ENCODE results near the gene NNMT. TPM values are rescaled to one million over a fixed set of nuclear protein-coding genes. Genes with fewer than 3 reads are reported as not detected.
A peak's percentile ranks its signal among the peaks of the same experiment; 100 is the strongest.

Gene NNMT
- total and polyA plus RNA-seq, 2 experiments from 2014 or later = 1,043 to 1,317 TPM

DNA sequence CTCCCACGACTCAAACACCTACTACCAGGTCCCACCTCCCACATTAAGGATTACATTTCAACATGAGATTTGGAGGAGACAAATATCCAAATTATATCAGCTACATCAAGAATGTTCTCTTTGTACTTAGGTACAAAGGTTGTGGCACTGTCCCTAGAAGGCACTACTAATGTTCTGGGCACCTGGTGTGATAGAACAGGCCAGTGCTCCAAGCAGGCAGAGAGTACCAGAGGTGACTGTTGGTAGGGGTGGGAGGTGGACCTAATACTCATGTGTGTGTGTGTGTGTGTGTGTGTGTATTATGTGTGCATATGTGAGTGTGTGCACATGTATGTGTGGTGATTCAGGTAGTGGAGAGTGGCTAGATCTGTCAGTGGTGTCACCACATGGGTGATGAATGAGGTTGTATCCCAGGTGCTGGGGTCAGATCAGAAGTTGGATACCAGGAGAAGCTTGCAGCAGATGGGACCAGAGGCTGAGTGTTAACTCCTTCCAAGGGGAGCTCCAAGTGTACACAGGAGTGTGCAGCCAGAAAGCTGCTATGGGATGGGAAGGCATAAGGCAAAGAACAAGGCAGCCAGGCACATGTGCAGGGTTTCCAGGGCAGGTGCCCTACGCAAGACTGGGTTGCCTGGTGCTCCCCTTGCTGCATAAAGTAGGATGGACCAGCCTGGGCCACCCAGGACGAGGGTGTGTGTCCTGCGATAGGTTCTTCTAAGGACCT is 17.7 kb upstream of the NNMT start:
- peaks cover 4% of the 10 kb centered on the region; the same call in 1 of the 2 replicates for H3F3A ChIP-seq (ENCODE audit: insufficient read depth)
- H3K9me3 ChIP-seq (ENCODE audit: low read depth) = no peaks in the 10 kb centered on the region
- H3K79me2 ChIP-seq (ENCODE audit: insufficient read depth) = no peaks in the 10 kb centered on the region; the same call in 1 of the 2 replicates
- WGBS, 2 experiments (ENCODE audit: low coverage in 1 of 2, low lambda C conversion rate in 2 of 2, missing lambda C conversion rate in 2 of 2) = 56 to 69% methylated on average over 4 of the region's 4 CpGs
- in situ Hi-C loops (cut with MboI) = no loop called here
- peaks cover 18% of the 10 kb centered on the region for H3K4me1 ChIP-seq (ENCODE audit: insufficient read depth)
- H3K36me3 ChIP-seq (ENCODE audit: low read depth) = no peaks in the 10 kb centered on the region
- H4K20me1 ChIP-seq (ENCODE audit: insufficient read depth) = no peaks in the 10 kb centered on the region
- H3K9me2 ChIP-seq (ENCODE audit: insufficient read depth) = no peaks in the 10 kb centered on the region
- no peak overlapping the region for H2AFZ ChIP-seq
- H3K27ac ChIP-seq = no peak overlapping the region
- H3K4me2 ChIP-seq (ENCODE audit: unreplicated experiment) = no peak overlapping the region
- peaks cover 36% of the 10 kb centered on the region for H3K27me3 ChIP-seq (replicated peaks; ENCODE audit: insufficient read depth)
- H3K4me3 ChIP-seq = no peak overlapping the region
- H3K9ac ChIP-seq = no peak overlapping the region
- DNase-seq = no peak
- TF ChIP-seq EZH2phosphoT487 (IDR thresholded peaks at IDR 0.05; ENCODE audit: insufficient read depth, low read depth) = no peak
- TF ChIP-seq EZH2 (IDR thresholded peaks at IDR 0.05; ENCODE audit: insufficient read depth, poor library complexity, severe bottlenecking) = no peak

DNA sequence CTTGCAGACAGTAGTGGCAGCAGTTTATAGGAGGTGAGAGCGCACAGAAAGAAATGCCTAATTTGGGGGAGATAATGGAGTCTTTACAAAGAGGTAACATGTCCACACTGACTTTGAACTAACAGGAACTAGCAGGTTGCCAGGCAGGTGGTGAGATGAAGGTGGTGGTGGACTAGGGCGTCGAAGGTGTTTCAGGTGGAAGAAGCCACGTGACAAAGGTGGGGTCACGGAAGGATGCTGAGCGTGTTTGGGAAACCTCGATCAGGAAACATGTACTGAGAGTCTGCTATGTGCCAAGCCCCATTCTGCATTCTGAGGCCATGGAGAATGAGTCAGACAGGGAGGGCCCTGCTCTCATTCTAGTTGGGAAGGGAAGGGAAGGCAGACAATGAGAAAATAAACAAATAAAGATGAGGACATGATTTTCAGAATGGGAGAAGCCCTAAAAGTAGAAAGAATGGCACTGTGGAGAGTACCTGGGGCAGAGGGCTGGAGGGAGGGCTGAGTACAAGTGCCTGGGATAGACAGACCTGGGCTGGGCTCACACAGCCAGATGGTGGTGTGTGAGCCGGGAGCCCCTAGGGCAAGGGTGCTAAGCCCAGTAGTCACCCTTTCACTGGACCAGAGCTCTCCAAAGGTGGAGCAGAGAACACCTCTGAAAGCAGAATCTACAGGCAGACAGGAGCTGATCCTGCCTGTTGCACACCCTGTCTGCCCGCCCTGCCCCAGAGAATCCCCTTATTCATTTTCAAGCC is 16.2 kb upstream of the NNMT start:
- Histone ChIP-seq H2AFZ (0 out of 2 replicates have a peak overlapping the region, but pooled peaks have one; percentile 18), H3K9ac (peak overlapping the region; percentile 10; the same call in 1 of the 2 replicates), H3K79me2 (ENCODE audit: insufficient read depth) (no peaks in the 10 kb centered on the region; the same call in 1 of the 2 replicates), H4K20me1 (ENCODE audit: insufficient read depth) (no peaks in the 10 kb centered on the region), H3F3A (ENCODE audit: insufficient read depth) (peaks cover 6% of the 10 kb centered on the region), H3K9me3 (ENCODE audit: low read depth) (no peaks in the 10 kb centered on the region), H3K4me2 (ENCODE audit: unreplicated experiment) (peak overlapping the region; percentile 27), H3K36me3 (ENCODE audit: low read depth) (no peaks in the 10 kb centered on the region), H3K27me3 (replicated peaks; ENCODE audit: insufficient read depth) (peaks cover 22% of the 10 kb centered on the region; the same call in 1 of the 2 replicates), H3K4me3 (no peak overlapping the region), H3K9me2 (ENCODE audit: insufficient read depth) (no peaks in the 10 kb centered on the region), H3K4me1 (ENCODE audit: insufficient read depth) (peaks cover 28% of the 10 kb centered on the region), H3K27ac (peak overlapping the region; percentile 45)
- DNase-seq = peak; percentile 83
- in situ Hi-C loops (cut with MboI) = no loop called here
- TF ChIP-seq EZH2phosphoT487 (IDR thresholded peaks at IDR 0.05; ENCODE audit: insufficient read depth, low read depth) (no peak), EZH2 (IDR thresholded peaks at IDR 0.05; ENCODE audit: insufficient read depth, poor library complexity, severe bottlenecking) (no peak)
- WGBS, 2 experiments (ENCODE audit: low coverage in 1 of 2, low lambda C conversion rate in 2 of 2, missing lambda C conversion rate in 2 of 2) = 36 to 41% methylated on average over 9 of the region's 9 CpGs

DNA sequence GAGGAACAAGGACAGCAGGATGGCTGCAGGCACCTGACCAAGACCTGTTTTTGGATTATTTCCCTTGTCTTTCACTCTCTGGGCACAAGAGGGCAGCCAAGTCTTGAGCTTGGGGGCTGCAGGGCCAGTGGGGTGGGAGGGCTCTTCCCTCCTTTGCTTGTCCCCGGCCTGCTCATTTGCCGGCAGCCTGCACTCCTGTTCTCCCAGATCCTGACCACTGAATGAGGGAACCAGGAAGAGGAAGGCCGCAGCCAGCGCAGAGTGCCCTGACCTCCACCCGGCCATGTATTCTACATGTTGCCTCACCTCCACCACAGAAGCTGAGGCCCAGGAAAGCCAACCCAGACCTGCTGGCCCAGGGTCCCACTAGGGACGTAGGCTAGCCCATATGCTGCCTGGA is 15.5 kb upstream of the NNMT start:
- Histone ChIP-seq H3K9me2 (ENCODE audit: insufficient read depth) (no peaks in the 10 kb centered on the region), H4K20me1 (ENCODE audit: insufficient read depth) (no peaks in the 10 kb centered on the region), H3K27ac (peak overlapping the region; percentile 37), H3K4me1 (ENCODE audit: insufficient read depth) (peaks cover 35% of the 10 kb centered on the region), H3K9me3 (ENCODE audit: low read depth) (no peaks in the 10 kb centered on the region), H3K79me2 (ENCODE audit: insufficient read depth) (no peaks in the 10 kb centered on the region; the same call in 1 of the 2 replicates), H3K4me3 (no peak overlapping the region), H3K9ac (peak overlapping the region; percentile 66), H3K4me2 (ENCODE audit: unreplicated experiment) (peak overlapping the region; percentile 27), H3K36me3 (ENCODE audit: low read depth) (no peaks in the 10 kb centered on the region), H3K27me3 (replicated peaks; ENCODE audit: insufficient read depth) (peaks cover 14% of the 10 kb centered on the region; the same call in 1 of the 2 replicates), H3F3A (ENCODE audit: insufficient read depth) (peaks cover 12% of the 10 kb centered on the region), H2AFZ (peak overlapping the region; percentile 77)
- peak; percentile 92 for DNase-seq
- TF ChIP-seq EZH2 (IDR thresholded peaks at IDR 0.05; ENCODE audit: insufficient read depth, poor library complexity, severe bottlenecking) (no peak), EZH2phosphoT487 (IDR thresholded peaks at IDR 0.05; ENCODE audit: insufficient read depth, low read depth) (no peak)
- in situ Hi-C loops (cut with MboI) = no loop called here
- WGBS, 2 experiments (ENCODE audit: low coverage in 1 of 2, low lambda C conversion rate in 2 of 2, missing lambda C conversion rate in 2 of 2) = 29 to 34% methylated on average over 6 of the region's 6 CpGs

DNA sequence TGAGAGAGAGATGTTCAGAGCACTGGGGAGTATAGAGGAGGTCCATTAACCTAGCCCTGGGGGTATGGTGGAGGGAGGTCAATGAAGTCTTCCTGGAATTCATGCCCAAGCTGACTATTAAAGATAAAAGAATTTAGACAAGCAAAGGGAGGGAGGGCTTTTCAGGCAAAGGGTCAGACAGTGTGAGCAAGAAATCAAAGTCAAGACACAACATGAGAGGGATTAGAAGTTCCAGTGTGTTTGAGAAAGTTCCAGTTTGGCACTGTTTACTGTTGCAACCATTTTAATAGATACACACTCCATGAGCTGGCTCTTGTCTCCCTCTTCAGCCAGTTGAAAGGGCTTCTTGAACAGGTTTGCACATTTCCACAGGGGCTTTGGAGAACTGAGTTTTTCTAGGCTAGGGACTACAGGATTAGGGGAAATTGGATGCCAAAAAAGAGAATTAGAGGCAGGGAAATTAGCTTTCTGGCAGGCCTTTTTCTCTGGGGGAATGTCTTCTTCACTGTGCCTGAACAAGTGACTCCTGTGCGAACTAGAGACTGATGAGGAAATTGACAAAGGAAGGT is 14.7 kb upstream of the NNMT start:
- Histone ChIP-seq H4K20me1 (ENCODE audit: insufficient read depth) (no peaks in the 10 kb centered on the region), H3K27ac (peak overlapping the region; percentile 37), H3K79me2 (ENCODE audit: insufficient read depth) (no peaks in the 10 kb centered on the region; the same call in 1 of the 2 replicates), H3K9ac (peak overlapping the region; percentile 66), H2AFZ (peak overlapping the region; percentile 77), H3K4me1 (ENCODE audit: insufficient read depth) (peaks cover 43% of the 10 kb centered on the region), H3K4me2 (ENCODE audit: unreplicated experiment) (peak overlapping the region; percentile 10), H3K9me3 (ENCODE audit: low read depth) (no peaks in the 10 kb centered on the region), H3K27me3 (replicated peaks; ENCODE audit: insufficient read depth) (0 out of 2 replicates have a peak, but pooled peaks cover 13% of the 10 kb centered on the region), H3K4me3 (no peak overlapping the region), H3K36me3 (ENCODE audit: low read depth) (no peaks in the 10 kb centered on the region), H3K9me2 (ENCODE audit: insufficient read depth) (no peaks in the 10 kb centered on the region), H3F3A (ENCODE audit: insufficient read depth) (peaks cover 19% of the 10 kb centered on the region)
- DNase-seq = no peak
- 88 to 100% methylated on average over 1 of the region's 1 CpG for WGBS, 2 experiments (ENCODE audit: low coverage in 1 of 2, low lambda C conversion rate in 2 of 2, missing lambda C conversion rate in 2 of 2)
- in situ Hi-C loops (cut with MboI) = no loop called here
- no peak for TF ChIP-seq EZH2 (IDR thresholded peaks at IDR 0.05; ENCODE audit: insufficient read depth, poor library complexity, severe bottlenecking)
- TF ChIP-seq EZH2phosphoT487 (IDR thresholded peaks at IDR 0.05; ENCODE audit: insufficient read depth, low read depth) = no peak

All from GM23248 (cell line).